PFSK-1 (cell line): ENCODE measurements around the gene EMC1.

Experiments used
- FOXP2 ChIP-seq: optimal IDR thresholded peaks from 2 replicates; pipeline ENCODE3; 2011; ENCODE audit warnings: borderline replicate concordance, control low read depth, inconsistent platforms; ENCODE audit not compliant: insufficient read depth; ENCODE audit errors: extremely low read length, extremely low read depth
- POLR2AphosphoS5 ChIP-seq: IDR thresholded peaks from 2 replicates; pipeline ENCODE4 v1.6.1; 2012; ENCODE audit warnings: low read depth, mild to moderate bottlenecking, control low read depth, low read length, moderate library complexity
- SIN3A ChIP-seq: IDR thresholded peaks from 2 replicates; pipeline ENCODE4 v1.6.1; 2012; ENCODE audit warnings: mild to moderate bottlenecking, low read length, moderate library complexity, borderline replicate concordance; ENCODE audit not compliant: insufficient read depth
- TF ChIP-seq, protein P1 (sequence below), 2 experiments: IDR thresholded peaks; 2 replicates each; pipeline versions ENCODE4 v1.6.1 to v1.8.0; 2011 to 2012; ENCODE audit warnings: low read depth in 2 of 2, low read length in 2 of 2, control low read depth in 1 of 2, inconsistent platforms in 1 of 2, mild to moderate bottlenecking in 1 of 2, moderate library complexity in 1 of 2; ENCODE audit not compliant: insufficient read depth in 1 of 2

DNA sequence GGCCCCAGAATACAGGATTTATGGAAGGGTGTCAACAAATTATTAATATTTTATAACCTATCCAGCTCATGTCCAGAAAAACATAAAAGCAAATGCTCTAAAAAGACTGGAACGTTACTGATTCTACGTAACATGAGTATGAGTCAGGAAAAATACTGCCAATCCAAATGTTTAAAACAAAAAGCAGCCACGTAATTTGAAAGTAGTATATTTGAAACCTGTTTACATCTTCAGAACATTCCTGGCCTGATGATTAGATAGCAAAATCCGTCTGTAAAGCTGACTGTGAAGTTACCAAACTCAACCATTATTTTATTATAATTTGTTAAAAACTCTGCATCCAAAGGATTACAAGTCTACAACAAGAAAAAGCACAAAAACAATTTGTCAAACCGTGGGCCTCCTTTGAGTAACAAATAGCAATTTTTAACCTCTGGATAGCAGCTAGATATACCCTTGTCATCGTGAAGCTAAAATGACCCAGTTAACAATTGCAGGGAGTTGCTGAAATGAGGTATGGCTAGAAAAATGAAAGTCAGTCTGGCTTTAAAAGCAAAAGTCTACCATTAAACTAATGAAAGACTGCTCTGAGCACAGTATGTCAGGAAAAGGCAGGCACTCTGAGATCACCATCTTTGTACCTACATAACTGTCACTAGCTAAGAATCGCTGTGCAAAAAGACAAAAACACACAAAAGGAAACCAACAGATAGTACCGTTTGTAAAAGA is 42.5 kb downstream of the EMC1 start:
- TF ChIP-seq SIN3A (no peak), POLR2AphosphoS5 (no peak), FOXP2 (no peak)
- TF ChIP-seq, protein P1, sequence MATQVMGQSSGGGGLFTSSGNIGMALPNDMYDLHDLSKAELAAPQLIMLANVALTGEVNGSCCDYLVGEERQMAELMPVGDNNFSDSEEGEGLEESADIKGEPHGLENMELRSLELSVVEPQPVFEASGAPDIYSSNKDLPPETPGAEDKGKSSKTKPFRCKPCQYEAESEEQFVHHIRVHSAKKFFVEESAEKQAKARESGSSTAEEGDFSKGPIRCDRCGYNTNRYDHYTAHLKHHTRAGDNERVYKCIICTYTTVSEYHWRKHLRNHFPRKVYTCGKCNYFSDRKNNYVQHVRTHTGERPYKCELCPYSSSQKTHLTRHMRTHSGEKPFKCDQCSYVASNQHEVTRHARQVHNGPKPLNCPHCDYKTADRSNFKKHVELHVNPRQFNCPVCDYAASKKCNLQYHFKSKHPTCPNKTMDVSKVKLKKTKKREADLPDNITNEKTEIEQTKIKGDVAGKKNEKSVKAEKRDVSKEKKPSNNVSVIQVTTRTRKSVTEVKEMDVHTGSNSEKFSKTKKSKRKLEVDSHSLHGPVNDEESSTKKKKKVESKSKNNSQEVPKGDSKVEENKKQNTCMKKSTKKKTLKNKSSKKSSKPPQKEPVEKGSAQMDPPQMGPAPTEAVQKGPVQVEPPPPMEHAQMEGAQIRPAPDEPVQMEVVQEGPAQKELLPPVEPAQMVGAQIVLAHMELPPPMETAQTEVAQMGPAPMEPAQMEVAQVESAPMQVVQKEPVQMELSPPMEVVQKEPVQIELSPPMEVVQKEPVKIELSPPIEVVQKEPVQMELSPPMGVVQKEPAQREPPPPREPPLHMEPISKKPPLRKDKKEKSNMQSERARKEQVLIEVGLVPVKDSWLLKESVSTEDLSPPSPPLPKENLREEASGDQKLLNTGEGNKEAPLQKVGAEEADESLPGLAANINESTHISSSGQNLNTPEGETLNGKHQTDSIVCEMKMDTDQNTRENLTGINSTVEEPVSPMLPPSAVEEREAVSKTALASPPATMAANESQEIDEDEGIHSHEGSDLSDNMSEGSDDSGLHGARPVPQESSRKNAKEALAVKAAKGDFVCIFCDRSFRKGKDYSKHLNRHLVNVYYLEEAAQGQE (IDR thresholded peaks at IDR 0.05; ENCODE audit: insufficient read depth in 1 of 2, low read depth in 2 of 2, low read length in 2 of 2) = no peak
